K562 (cell line): ENCODE data around the gene TNRC6B. TPM values are rescaled to one million over a fixed set of nuclear protein-coding genes. Genes with fewer than 3 reads are reported as not detected.

ENCODE experiments used
- ARHGAP35 ChIP-seq: fragments of 450-650 bp; IDR thresholded peaks from 2 replicates; pipeline ENCODE4 v1.6.1; 2018; ENCODE audit not compliant: partially characterized antibody
- E2F1 ChIP-seq: sonication (generic); formaldehyde crosslinking; IDR thresholded peaks from 2 replicates; pipeline ENCODE4 v1.8.1; 2023; ENCODE audit warnings: mild to moderate bottlenecking, missing genetic modification reagents, moderate library complexity
- MIER1 ChIP-seq: fragments of 450-650 bp; IDR thresholded peaks from 2 replicates; pipeline ENCODE4 v1.6.1; 2016; ENCODE audit warnings: antibody characterized with exemption, mild to moderate bottlenecking, low read depth
- NONO ChIP-seq, 2 experiments: fragments of 200-400 bp in 1 of 2; fragments of 450-650 bp in 1 of 2; formaldehyde crosslinking in 1 of 2; IDR thresholded peaks; 2 replicates each; pipeline ENCODE4 v1.6.1; 2017; ENCODE audit warnings: low read depth in 2 of 2, mild to moderate bottlenecking in 2 of 2, moderate library complexity in 2 of 2, low read length in 1 of 2
- PHF21A ChIP-seq: fragments of 450-650 bp; IDR thresholded peaks from 2 replicates; pipeline ENCODE4 v1.6.1; 2017; ENCODE audit warnings: low read depth, borderline replicate concordance
- POLR3G ChIP-seq: IDR thresholded peaks from 2 replicates; pipeline ENCODE4 v1.6.1; 2011; ENCODE audit not compliant: insufficient read length, insufficient replicate concordance; ENCODE audit errors: extremely low read depth
- PRMT5 ChIP-seq: sonication (generic); formaldehyde crosslinking; IDR thresholded peaks from 2 replicates; pipeline ENCODE4 v1.5.0; 2020; ENCODE audit warnings: missing genetic modification reagents
- PTTG1 ChIP-seq: fragments of 450-650 bp; IDR thresholded peaks from 2 replicates; pipeline ENCODE4 v1.6.1; 2016; ENCODE audit warnings: low read depth, mild to moderate bottlenecking, missing genetic modification characterization, missing compliant biosample characterization
- RAD21 ChIP-seq, 2 experiments: fragments of 250-450 bp in 1 of 2; fragments of 450-650 bp in 1 of 2; sonication (Bioruptor Pico) in 1 of 2; formaldehyde crosslinking in 1 of 2; IDR thresholded peaks in 1 of 2; conservative IDR thresholded peaks in 1 of 2; 2 replicates each; pipeline versions ENCODE4 v1.4.0 to v1.8.0; 2020 to 2022; ENCODE audit warnings: mild to moderate bottlenecking in 2 of 2, moderate library complexity in 1 of 2
- SNIP1 ChIP-seq: fragments of 450-650 bp; IDR thresholded peaks from 2 replicates; pipeline ENCODE4 v1.7.1; 2017; ENCODE audit warnings: low read depth, mild to moderate bottlenecking
- SNRNP70 ChIP-seq: fragments of 200-400 bp; formaldehyde crosslinking; optimal IDR thresholded peaks from 2 replicates; pipeline ENCODE3; 2017; ENCODE audit warnings: low read depth, low read length
- TAL1 ChIP-seq: fragments of 450-650 bp; IDR thresholded peaks from 2 replicates; pipeline ENCODE4 v1.6.1; 2016; ENCODE audit warnings: mild to moderate bottlenecking
- TCF3 ChIP-seq: sonication (generic); formaldehyde crosslinking; IDR thresholded peaks from 2 replicates; pipeline ENCODE4 v1.4.0; 2020; ENCODE audit warnings: mild to moderate bottlenecking, missing genetic modification reagents
- TRIM24 ChIP-seq, 2 experiments: fragments of 450-650 bp; IDR thresholded peaks; 2 replicates each; pipeline ENCODE4 v1.6.1; 2016
- ZNF445 ChIP-seq: fragments of 250-450 bp; sonication (Bioruptor Pico); IDR thresholded peaks from 2 replicates; pipeline ENCODE4 v1.4.0; 2020; ENCODE audit warnings: low read depth, mild to moderate bottlenecking, moderate library complexity
- ZNF668 ChIP-seq: fragments of 250-450 bp; sonication (Bioruptor Pico); IDR thresholded peaks from 2 replicates; pipeline ENCODE4 v1.8.0; 2022; ENCODE audit warnings: mild to moderate bottlenecking, inconsistent platforms
- polyA plus RNA-seq, 8 experiments: library from polyadenylated mRNA; depleted of rRNA in 4 of 8; stranded (reverse) in 5 of 8; unstranded in 3 of 8; fragments of >200 nt; fragmentation: Nextera tagmentation in 2 of 8; fragmentation: Illumina TruSeq in 1 of 8; extraction: Ambion mirVana in 2 of 8; extraction: Trizol in 1 of 8; gene quantifications; 2 replicates each; pipeline versions ENCODE4 v1.2.1 to v1.2.3, GENCODE V29; 2011 to 2014; ENCODE audit warnings: inconsistent platforms in 1 of 8, missing spikeins in 1 of 8
- total RNA-seq, 7 experiments: library from RNA; depleted of rRNA in 6 of 7; stranded (reverse); fragments of >200 nt in 6 of 7; fragmentation: Illumina TruSeq in 2 of 7; extraction: Trizol in 2 of 7; gene quantifications; 2 replicates each; pipeline versions ENCODE4 v1.2.1 to v1.2.3, GENCODE V29; 2011 to 2021; ENCODE audit warnings: low replicate concordance in 1 of 7
- TF ChIP-seq, protein P1 (sequence below): fragments of 450-650 bp; IDR thresholded peaks from 2 replicates; pipeline ENCODE4 v1.6.1; 2016
- TF ChIP-seq, protein P2 (sequence below): fragments of 450-650 bp; IDR thresholded peaks from 2 replicates; pipeline ENCODE4 v1.6.1; 2018; ENCODE audit warnings: mild to moderate bottlenecking, low read depth; ENCODE audit not compliant: partially characterized antibody
- TF ChIP-seq, protein P3 (sequence below): fragments of 250-450 bp; sonication (Bioruptor Pico); IDR thresholded peaks from 2 replicates; pipeline ENCODE4 v1.8.0; 2022; ENCODE audit warnings: moderate library complexity, mild to moderate bottlenecking, inconsistent platforms
- TF ChIP-seq, protein P4 (sequence below): sonication (generic); formaldehyde crosslinking; IDR thresholded peaks from 2 replicates; pipeline ENCODE4 v1.8.0; 2023; ENCODE audit warnings: mild to moderate bottlenecking, missing genetic modification reagents

The TNRC6B gene
- total and polyA plus RNA-seq, 9 of the 15 experiments (the other 6 are each of a cell fraction or from before 2014, with no cell fraction given) = 0.96 to 18.8 (median 10.8) TPM

DNA sequence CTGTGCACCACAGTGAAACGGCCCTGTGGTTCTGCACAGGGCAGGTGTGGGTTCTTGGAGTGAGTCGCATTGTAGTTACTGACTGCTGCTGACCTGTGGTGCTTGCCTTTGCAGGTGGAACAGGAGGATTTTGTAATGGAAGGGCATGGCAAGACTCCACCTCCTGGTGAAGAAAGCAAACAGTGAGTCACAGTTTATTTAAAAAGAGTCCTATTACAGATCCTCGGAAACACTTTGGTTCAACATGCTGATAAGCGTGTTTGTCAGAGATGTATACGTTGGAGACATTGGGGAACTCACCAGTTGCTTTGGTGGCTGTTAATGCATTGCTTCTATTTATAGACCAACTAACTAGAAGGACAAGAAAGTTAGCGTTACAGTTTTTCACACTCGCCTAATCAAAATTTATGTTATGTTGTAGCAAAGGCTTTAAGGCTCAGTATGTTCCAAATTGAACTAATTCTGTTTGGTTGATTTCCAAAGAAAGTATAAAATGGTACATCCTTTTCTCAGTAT, 21.7 kb upstream of the TNRC6B start (continued):
- TF ChIP-seq ZNF445 (no peak), TAL1 (no peak), POLR3G (no peak), ARHGAP35 (no peak), RAD21 (CRISPR knock-in tag; conservative IDR thresholded peaks at IDR 0.05 in 1 of 2, IDR thresholded peaks at IDR 0.05 in 1 of 2) (peak; percentile 30 to 62; a peak in 3 of 4 replicates), SNIP1 (no peak), NONO (IDR thresholded peaks at IDR 0.05; ENCODE audit: low read depth in 2 of 2, low read length in 1 of 2) (no peak), E2F1 (no peak), TCF3 (CRISPR knock-in tag) (0 out of 2 replicates have a peak, but pooled peaks have one; percentile 23), PTTG1 (tag) (no peak), MIER1 (no peak), PHF21A (no peak), PRMT5 (CRISPR knock-in tag) (no peak), ZNF668 (CRISPR knock-in tag) (no peak), TRIM24 (IDR thresholded peaks at IDR 0.05) (no peak), SNRNP70 (no peak)
- TF ChIP-seq, protein P1, sequence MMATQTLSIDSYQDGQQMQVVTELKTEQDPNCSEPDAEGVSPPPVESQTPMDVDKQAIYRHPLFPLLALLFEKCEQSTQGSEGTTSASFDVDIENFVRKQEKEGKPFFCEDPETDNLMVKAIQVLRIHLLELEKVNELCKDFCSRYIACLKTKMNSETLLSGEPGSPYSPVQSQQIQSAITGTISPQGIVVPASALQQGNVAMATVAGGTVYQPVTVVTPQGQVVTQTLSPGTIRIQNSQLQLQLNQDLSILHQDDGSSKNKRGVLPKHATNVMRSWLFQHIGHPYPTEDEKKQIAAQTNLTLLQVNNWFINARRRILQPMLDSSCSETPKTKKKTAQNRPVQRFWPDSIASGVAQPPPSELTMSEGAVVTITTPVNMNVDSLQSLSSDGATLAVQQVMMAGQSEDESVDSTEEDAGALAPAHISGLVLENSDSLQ = peak; percentile 33; the same call in 1 of the 2 replicates
- TF ChIP-seq, protein P2, sequence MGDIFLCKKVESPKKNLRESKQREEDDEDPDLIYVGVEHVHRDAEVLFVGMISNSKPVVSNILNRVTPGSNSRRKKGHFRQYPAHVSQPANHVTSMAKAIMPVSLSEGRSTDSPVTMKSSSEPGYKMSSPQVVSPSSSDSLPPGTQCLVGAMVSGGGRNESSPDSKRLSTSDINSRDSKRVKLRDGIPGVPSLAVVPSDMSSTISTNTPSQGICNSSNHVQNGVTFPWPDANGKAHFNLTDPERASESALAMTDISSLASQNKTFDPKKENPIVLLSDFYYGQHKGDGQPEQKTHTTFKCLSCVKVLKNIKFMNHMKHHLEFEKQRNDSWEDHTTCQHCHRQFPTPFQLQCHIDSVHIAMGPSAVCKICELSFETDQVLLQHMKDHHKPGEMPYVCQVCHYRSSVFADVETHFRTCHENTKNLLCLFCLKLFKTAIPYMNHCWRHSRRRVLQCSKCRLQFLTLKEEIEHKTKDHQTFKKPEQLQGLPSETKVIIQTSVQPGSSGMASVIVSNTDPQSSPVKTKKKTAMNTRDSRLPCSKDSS = no peak
- TF ChIP-seq, protein P3, sequence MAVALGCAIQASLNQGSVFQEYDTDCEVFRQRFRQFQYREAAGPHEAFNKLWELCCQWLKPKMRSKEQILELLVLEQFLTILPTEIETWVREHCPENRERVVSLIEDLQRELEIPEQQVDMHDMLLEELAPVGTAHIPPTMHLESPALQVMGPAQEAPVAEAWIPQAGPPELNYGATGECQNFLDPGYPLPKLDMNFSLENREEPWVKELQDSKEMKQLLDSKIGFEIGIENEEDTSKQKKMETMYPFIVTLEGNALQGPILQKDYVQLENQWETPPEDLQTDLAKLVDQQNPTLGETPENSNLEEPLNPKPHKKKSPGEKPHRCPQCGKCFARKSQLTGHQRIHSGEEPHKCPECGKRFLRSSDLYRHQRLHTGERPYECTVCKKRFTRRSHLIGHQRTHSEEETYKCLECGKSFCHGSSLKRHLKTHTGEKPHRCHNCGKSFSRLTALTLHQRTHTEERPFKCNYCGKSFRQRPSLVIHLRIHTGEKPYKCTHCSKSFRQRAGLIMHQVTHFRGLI = no peak
- TF ChIP-seq, protein P4, sequence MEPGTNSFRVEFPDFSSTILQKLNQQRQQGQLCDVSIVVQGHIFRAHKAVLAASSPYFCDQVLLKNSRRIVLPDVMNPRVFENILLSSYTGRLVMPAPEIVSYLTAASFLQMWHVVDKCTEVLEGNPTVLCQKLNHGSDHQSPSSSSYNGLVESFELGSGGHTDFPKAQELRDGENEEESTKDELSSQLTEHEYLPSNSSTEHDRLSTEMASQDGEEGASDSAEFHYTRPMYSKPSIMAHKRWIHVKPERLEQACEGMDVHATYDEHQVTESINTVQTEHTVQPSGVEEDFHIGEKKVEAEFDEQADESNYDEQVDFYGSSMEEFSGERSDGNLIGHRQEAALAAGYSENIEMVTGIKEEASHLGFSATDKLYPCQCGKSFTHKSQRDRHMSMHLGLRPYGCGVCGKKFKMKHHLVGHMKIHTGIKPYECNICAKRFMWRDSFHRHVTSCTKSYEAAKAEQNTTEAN = no peak
